Left cardiac atrium (tissue), 4 donors: Measurements from ENCODE around the gene PCDHA4. TPM values are rescaled to one million over a fixed set of nuclear protein-coding genes. Genes with fewer than 3 reads are reported as not detected.
"Not testable (repeated sequence)": the region's sequence is repeated elsewhere in the genome, so short reads cannot be mapped to it uniquely, and the experiment has no call there.

Source experiments
- ATAC-seq, 2 donors: fragments of 200-7000 bp; cut with Tn5 transposase; one replicate each; pipeline ENCODE4 v1.9.1; 2020; ENCODE audit warnings: mild to moderate bottlenecking in 2 of 2, moderate library complexity in 2 of 2
- DNase-seq: peaks from one replicate; pipeline ENCODE4 v3.0.0-alpha.2; 2020
- intact Hi-C, 2 donors: fragments of 100-400 bp; cut with DNase I; formaldehyde crosslinking; loops; one replicate each; pipeline versions ENCODE4 v1.14.1 to v1.15.1; 2022 to 2023
- total RNA-seq, 2 donors: library from RNA; stranded (reverse); fragmentation: NEBNext Ultra II Directional; extraction: Animal tissue kit (Norgen Biotek cat#: 25700); gene quantifications; one replicate each; pipeline ENCODE4 v1.2.1, GENCODE V29; 2021
- donor health status: DM: no; HTN: yes; CAD: no.
- donor health status: DM: no; HTN: yes; CAD: no; lungs with severe emphysema.
- donor health status: DM: yes; HTN: yes; CAD: no.
- donor health status: Dilated cardiomyopathy.

The PCDHA4 gene
- total RNA-seq, 2 donors from 2014 or later: 0.16 to 0.24 TPM

DNA sequence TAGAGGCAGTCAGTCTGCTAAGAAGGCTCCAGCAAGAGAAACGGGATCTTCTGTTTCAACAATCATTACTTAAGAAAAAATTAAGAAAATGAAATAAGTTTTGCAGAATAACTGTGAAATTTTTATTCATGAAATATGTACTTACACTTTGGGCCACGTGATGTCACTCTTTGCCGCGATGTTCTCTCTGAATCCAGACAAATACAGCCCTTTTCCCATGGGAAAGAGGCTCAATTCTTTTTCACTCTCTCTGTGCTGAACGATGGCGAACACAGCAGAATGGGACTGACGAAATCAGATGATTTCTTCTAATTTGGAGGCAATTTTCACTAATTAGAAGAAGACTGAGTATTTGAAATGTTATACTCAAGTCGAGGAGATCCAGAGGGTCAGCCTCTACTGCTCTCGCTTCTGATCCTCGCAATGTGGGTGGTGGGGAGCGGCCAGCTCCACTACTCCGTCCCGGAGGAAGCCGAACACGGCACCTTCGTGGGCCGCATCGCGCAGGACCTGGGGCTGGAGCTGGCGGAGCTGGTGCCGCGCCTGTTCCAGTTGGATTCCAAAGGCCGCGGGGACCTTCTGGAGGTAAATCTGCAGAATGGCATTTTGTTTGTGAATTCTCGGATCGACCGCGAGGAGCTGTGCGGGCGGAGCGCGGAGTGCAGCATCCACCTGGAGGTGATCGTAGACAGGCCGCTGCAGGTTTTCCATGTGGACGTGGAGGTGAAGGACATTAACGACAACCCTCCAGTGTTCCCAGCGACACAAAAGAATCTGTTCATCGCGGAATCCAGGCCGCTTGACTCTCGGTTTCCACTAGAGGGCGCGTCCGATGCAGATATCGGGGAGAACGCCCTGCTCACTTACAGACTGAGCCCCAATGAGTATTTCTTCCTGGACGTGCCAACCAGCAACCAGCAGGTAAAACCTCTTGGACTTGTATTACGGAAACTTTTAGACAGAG is 41.6 kb downstream of the PCDHA4 start, which contains the start of gene PCDHA9:
Gene PCDHA9, plus strand, starts transcription at position 244 of the 964 bp plus-strand sequence. Its CDS starts 114 bp downstream, at position 358.
- ATAC-seq, intact Hi-C loops, DNase-seq: not testable (repeated sequence)

DNA sequence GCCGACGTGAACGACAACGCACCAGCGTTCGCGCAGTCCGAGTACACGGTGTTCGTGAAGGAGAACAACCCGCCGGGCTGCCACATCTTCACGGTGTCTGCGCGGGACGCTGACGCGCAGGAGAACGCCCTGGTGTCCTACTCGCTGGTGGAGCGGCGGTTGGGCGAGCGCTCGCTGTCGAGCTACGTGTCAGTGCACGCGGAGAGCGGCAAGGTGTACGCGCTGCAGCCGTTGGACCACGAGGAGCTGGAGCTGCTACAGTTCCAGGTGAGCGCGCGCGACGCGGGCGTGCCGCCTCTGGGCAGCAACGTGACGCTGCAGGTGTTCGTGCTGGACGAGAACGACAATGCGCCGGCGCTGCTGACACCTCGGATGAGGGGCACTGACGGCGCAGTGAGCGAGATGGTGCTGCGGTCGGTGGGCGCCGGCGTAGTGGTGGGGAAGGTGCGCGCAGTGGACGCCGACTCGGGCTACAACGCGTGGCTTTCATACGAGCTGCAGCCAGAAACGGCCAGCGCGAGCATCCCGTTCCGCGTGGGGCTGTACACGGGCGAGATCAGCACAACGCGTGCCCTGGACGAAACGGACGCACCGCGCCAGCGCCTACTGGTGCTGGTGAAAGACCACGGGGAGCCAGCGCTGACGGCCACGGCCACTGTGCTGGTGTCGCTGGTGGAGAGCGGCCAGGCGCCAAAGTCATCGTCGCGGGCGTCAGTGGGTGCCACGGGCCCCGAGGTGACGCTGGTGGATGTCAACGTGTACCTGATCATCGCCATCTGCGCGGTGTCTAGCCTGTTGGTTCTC is 43.2 kb downstream of the PCDHA4 start:
- intact Hi-C loops: loop anchor here in 1 of 2 donors (10.0 kb wide), 1 partner anchor 195 kb away; no protein-coding TSS in a partner anchor
- not testable (repeated sequence) for DNase-seq, ATAC-seq

GRCh38 chr5:140855772-140856674 is 49.2 kb downstream of the PCDHA4 start, which contains the start of gene PCDHA10:
Gene PCDHA10 (plus strand): TSS chr5:140855897. CDS start chr5:140856049, 152 bp downstream.
- intact Hi-C loops: loop anchor here in 1 of 2 donors (10.0 kb wide), 1 partner anchor 189 kb away; no protein-coding TSS in a partner anchor
- DNase-seq: no peak
- ATAC-seq: no peak

DNA sequence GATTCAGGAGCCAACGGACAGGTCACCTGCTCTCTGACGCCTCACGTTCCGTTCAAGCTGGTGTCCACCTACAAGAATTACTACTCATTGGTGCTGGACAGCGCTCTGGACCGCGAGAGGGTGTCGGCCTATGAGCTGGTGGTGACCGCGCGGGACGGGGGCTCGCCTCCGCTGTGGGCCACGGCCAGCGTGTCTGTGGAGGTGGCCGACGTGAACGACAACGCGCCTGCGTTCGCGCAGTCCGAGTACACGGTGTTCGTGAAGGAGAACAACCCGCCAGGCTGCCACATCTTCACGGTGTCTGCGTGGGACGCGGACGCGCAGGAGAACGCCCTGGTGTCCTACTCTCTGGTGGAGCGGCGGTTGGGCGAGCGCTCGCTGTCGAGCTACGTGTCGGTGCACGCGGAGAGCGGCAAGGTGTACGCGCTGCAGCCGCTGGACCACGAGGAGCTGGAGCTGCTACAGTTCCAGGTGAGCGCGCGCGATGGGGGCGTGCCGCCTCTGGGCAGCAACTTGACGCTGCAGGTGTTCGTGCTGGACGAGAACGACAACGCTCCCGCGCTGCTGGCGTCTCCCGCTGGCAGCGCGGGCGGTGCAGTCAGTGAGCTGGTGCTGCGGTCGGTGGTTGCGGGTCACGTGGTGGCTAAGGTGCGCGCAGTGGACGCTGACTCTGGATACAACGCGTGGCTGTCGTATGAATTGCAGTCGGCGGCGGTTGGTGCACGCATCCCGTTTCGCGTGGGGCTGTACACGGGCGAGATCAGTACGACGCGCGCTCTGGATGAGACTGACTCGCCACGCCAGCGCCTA is 50.5 kb downstream of the PCDHA4 start:
- DNase-seq: no peak
- no peak for ATAC-seq
- intact Hi-C loops: loop anchor here in 1 of 2 donors (10.0 kb wide), 1 partner anchor 187 kb away; no protein-coding TSS in a partner anchor

- intact Hi-C loops: loop anchor here in 1 of 2 donors (10.0 kb wide), 1 partner anchor 187 kb away; no protein-coding TSS in a partner anchor
- no peak for DNase-seq
Observed at GRCh38 chr5:140857987-140858240, 51.0 kb downstream of the PCDHA4 start.

GRCh38 chr5:140862441-140863295 is 55.8 kb downstream of the PCDHA4 start:
- ATAC-seq (no peak), DNase-seq (no peak)
- intact Hi-C loops: no loop called here

More at GRCh38 chr5:140857987-140858240, 51.0 kb downstream of the PCDHA4 start:
- no peak for ATAC-seq

Other genes starting within 250 kb of the PCDHA4 start
- 10 to 100 TPM; 24.9 to 37.4 TPM for gene SRA1, start 249.6 kb upstream of the PCDHA4 start, total RNA-seq
- 10 to 100 TPM; 11.4 to 14.3 TPM for gene APBB3, start 242.5 kb upstream of the PCDHA4 start, total RNA-seq
- gene SLC35A4, start 242.2 kb upstream of the PCDHA4 start, total RNA-seq: 10 to 100 TPM; 70.3 to 79.3 TPM
- gene CD14, start 173.9 kb upstream of the PCDHA4 start, total RNA-seq: 100 to 1,000 TPM in 1 of 2 donors, 10 to 100 TPM in 1; 73.9 to 107 TPM
- gene TMCO6, start 167.6 kb upstream of the PCDHA4 start, total RNA-seq: 1 to 10 TPM; 3.9 to 6.4 TPM
- gene NDUFA2, start 159.4 kb upstream of the PCDHA4 start, total RNA-seq: 100 to 1,000 TPM in 1 of 2 donors, 10 to 100 TPM in 1; 98.2 to 108 TPM
- 10 to 100 TPM; 59.6 to 62.8 TPM for gene IK, start 159.2 kb upstream of the PCDHA4 start, total RNA-seq
- 10 to 100 TPM; 11.0 to 15.4 TPM for gene WDR55, start 142.2 kb upstream of the PCDHA4 start, total RNA-seq
- under 1 TPM; 0.35 to 0.44 TPM for gene DND1, start 133.5 kb upstream of the PCDHA4 start, total RNA-seq
- gene HARS1, start 115.7 kb upstream of the PCDHA4 start, total RNA-seq: 10 to 100 TPM; 35.3 to 46.5 TPM
- gene HARS2, start 115.6 kb upstream of the PCDHA4 start, total RNA-seq: 10 to 100 TPM; 19.2 TPM
- 10 to 100 TPM; 34.0 to 36.8 TPM for gene ZMAT2, start 106.6 kb upstream of the PCDHA4 start, total RNA-seq
- gene PCDHA1, start 20.9 kb upstream of the PCDHA4 start, total RNA-seq: not detected
- not detected for gene PCDHA2, start 12.2 kb upstream of the PCDHA4 start, total RNA-seq
- under 1 TPM; 0.06 to 0.44 TPM for gene PCDHA3, start 6.0 kb upstream of the PCDHA4 start, total RNA-seq
- under 1 TPM in 1 of 2 donors, not detected in 1; 0.08 TPM for gene PCDHA5, start 14.5 kb downstream of the PCDHA4 start, total RNA-seq
- under 1 TPM; 0.09 to 0.21 TPM for gene PCDHA6, start 20.9 kb downstream of the PCDHA4 start, total RNA-seq
- not detected for gene PCDHA7, start 27.2 kb downstream of the PCDHA4 start, total RNA-seq
- gene PCDHA8, start 34.1 kb downstream of the PCDHA4 start, total RNA-seq: under 1 TPM; 0.06 to 0.10 TPM
- under 1 TPM; 0.03 to 0.05 TPM for gene PCDHA9, start 41.3 kb downstream of the PCDHA4 start, total RNA-seq
- gene PCDHA10, start 48.8 kb downstream of the PCDHA4 start, total RNA-seq: under 1 TPM; 0.44 to 0.55 TPM
- under 1 TPM; 0.09 to 0.29 TPM for gene PCDHA11, start 61.9 kb downstream of the PCDHA4 start, total RNA-seq
- under 1 TPM; 0.15 to 0.34 TPM for gene PCDHA12, start 68.2 kb downstream of the PCDHA4 start, total RNA-seq
- under 1 TPM; 0.27 to 0.31 TPM for gene PCDHA13, start 75.1 kb downstream of the PCDHA4 start, total RNA-seq
- gene PCDHAC1, start 119.2 kb downstream of the PCDHA4 start, total RNA-seq: 1 to 10 TPM in 1 of 2 donors, under 1 TPM in 1; 0.65 to 1.0 TPM
- gene PCDHAC2, start 159.4 kb downstream of the PCDHA4 start, total RNA-seq: 1 to 10 TPM; 1.7 to 2.9 TPM
- gene PCDHB1, start 244.3 kb downstream of the PCDHA4 start, total RNA-seq: not detected